Left lung (tissue), 10 donors: Measurements from ENCODE around the gene ZNF212. TPM values are rescaled to one million over a fixed set of nuclear protein-coding genes. Genes with fewer than 3 reads are reported as not detected.

Source experiments
- ATAC-seq: fragments of 200-7000 bp; cut with Tn5 transposase; one replicate; pipeline ENCODE4 v1.9.1; 2020; ENCODE audit warnings: moderate library complexity
- DNase-seq, 4 donors: peaks; one replicate each; pipeline ENCODE4 v3.0.0-alpha.2; 2013 to 2020
- H3K27ac ChIP-seq, 2 donors: fragments of 200-600 bp; sonication (generic) in 1 of 2; one replicate each; pipeline versions ENCODE4 v1.5.0 to v1.8.0; 2020 to 2021
- H3K27me3 ChIP-seq, 2 donors: fragments of 200-600 bp; sonication (generic) in 1 of 2; one replicate each; pipeline versions ENCODE4 v1.5.0 to v1.8.0; 2020 to 2021
- H3K36me3 ChIP-seq, 2 donors: fragments of 200-600 bp; sonication (generic) in 1 of 2; one replicate each; pipeline versions ENCODE4 v1.5.0 to v1.8.0; 2020 to 2021
- H3K4me1 ChIP-seq, 2 donors: fragments of 200-600 bp; one replicate each; pipeline ENCODE4 v1.8.0; 2021
- H3K4me3 ChIP-seq, 2 donors: fragments of 200-600 bp; sonication (generic) in 1 of 2; one replicate each; pipeline versions ENCODE4 v1.5.0 to v1.8.0; 2020 to 2021; ENCODE audit warnings: mild to moderate bottlenecking in 1 of 2
- H3K9me3 ChIP-seq, 2 donors: fragments of 200-600 bp; sonication (generic) in 1 of 2; one replicate each; pipeline versions ENCODE4 v1.5.0 to v1.8.0; 2020 to 2021
- CTCF ChIP-seq, 2 donors: fragments of 200-600 bp; sonication (generic) in 1 of 2; IDR thresholded peaks; one replicate each; pipeline versions ENCODE4 v1.5.0 to v1.8.0; 2021; ENCODE audit warnings: antibody characterized with exemption in 2 of 2
- intact Hi-C, 2 donors: fragments of 100-400 bp; cut with DNase I; formaldehyde crosslinking; loops; one replicate each; pipeline versions ENCODE4 v1.11.2 to v1.14.2; 2022
- polyA plus RNA-seq, 6 donors: library from polyadenylated mRNA; unstranded; fragments of 120-200 nt; gene quantifications; one replicate each; pipeline ENCODE4 v1.2.1, GENCODE V29; 2013; ENCODE audit not compliant: insufficient read length in 6 of 6
- total RNA-seq, 2 donors: library from RNA; stranded (reverse); fragmentation: NEBNext Ultra II Directional; extraction: Animal tissue kit (Norgen Biotek cat#: 25700); gene quantifications; one replicate each; pipeline ENCODE4 v1.2.1, GENCODE V29; 2021
- donor health status: DM: no; HTN: yes; CAD: no.
- donor health status: DM: no; HTN: no; CAD: no.

ZNF212 gene
- total and polyA plus RNA-seq, 8 donors = 7.4 to 18.1 (median 16.0) TPM

- no peak for TF ChIP-seq CTCF (IDR thresholded peaks at IDR 0.05)
- Histone ChIP-seq H3K4me1 (peaks cover 10 to 25% of the 10 kb centered on the region in 2 donors), H3K27ac (no peak overlapping the region), H3K4me3 (no peak overlapping the region), H3K27me3 (no peaks in the 10 kb centered on the region), H3K36me3 (peaks cover 0 to 55% of the 10 kb centered on the region in 2 donors), H3K9me3 (no peaks in the 10 kb centered on the region)
- DNase-seq (no peak), ATAC-seq (no peak)
- intact Hi-C loops = no loop called here
Measured at GRCh38 chr7:149198161-149198816, 41.2 kb upstream of the ZNF212 start.

- H3K9me3 ChIP-seq = no peaks in the 10 kb centered on the region
Measured at GRCh38 chr7:149199234-149199995, 40.0 kb upstream of the ZNF212 start.

GRCh38 chr7:149202831-149203231 lies 36.6 kb upstream of the ZNF212 start:
- Histone ChIP-seq H3K27me3 (no peaks in the 10 kb centered on the region), H3K4me1 (peaks cover 0 to 4% of the 10 kb centered on the region in 2 donors), H3K4me3 (no peak overlapping the region), H3K27ac (no peak overlapping the region), H3K9me3 (no peaks in the 10 kb centered on the region), H3K36me3 (peaks cover 0 to 99% of the 10 kb centered on the region in 2 donors)
- TF ChIP-seq CTCF (IDR thresholded peaks at IDR 0.05) = no peak
- peak; percentile 95 for ATAC-seq
- intact Hi-C loops = no loop called here
- peak in 1 of 4 donors; percentile 64 for DNase-seq

More at GRCh38 chr7:149199234-149199995, 40.0 kb upstream of the ZNF212 start:
- H3K27ac ChIP-seq = no peak overlapping the region
- intact Hi-C loops = no loop called here
- DNase-seq = no peak
- no peaks in the 10 kb centered on the region for H3K27me3 ChIP-seq
- no peak for TF ChIP-seq CTCF (IDR thresholded peaks at IDR 0.05)
- no peak overlapping the region for H3K4me3 ChIP-seq
- H3K4me1 ChIP-seq = peaks cover 10 to 25% of the 10 kb centered on the region in 2 donors
- ATAC-seq = no peak
- peaks cover 0 to 66% of the 10 kb centered on the region in 2 donors for H3K36me3 ChIP-seq

- ATAC-seq = peak; percentile 38
- no peak overlapping the region for H3K27ac ChIP-seq
- no peak for TF ChIP-seq CTCF (IDR thresholded peaks at IDR 0.05)
- peaks cover 0 to 99% of the 10 kb centered on the region in 2 donors for H3K36me3 ChIP-seq
- H3K9me3 ChIP-seq = no peaks in the 10 kb centered on the region
- DNase-seq = peak in 2 of 4 donors; percentile 19 to 53
- H3K4me3 ChIP-seq = no peak overlapping the region
- H3K27me3 ChIP-seq = no peaks in the 10 kb centered on the region
- peaks cover 0 to 4% of the 10 kb centered on the region in 2 donors for H3K4me1 ChIP-seq
- intact Hi-C loops = no loop called here
Measured at GRCh38 chr7:149205690-149206381, 33.6 kb upstream of the ZNF212 start.
